Cardiac fibroblast (primary cell): Measurements from ENCODE around the gene ANKRD61.
"Not testable (repeated sequence)": the region's sequence is repeated elsewhere in the genome, so short reads cannot be mapped to it uniquely, and the experiment has no call there.

ENCODE experiments used
- DNase-seq, 2 donors: peaks; one replicate each; pipeline versions ENCODE4 v3.0.0 to v3.0.0-alpha.2; 2010; ENCODE audit warnings: low read depth in 2 of 2
- H3K4me3 ChIP-seq, 2 donors: replicated peaks in 1 of 2; 1 replicate in 1 of 2; 2 replicates in 1 of 2; pipeline ENCODE4 v1.5.1; 2011; ENCODE audit warnings: low read depth in 2 of 2, low read length in 2 of 2, mild to moderate bottlenecking in 2 of 2, moderate library complexity in 1 of 2
- TF ChIP-seq, protein P1 (sequence below): IDR thresholded peaks from one replicate; pipeline ENCODE4 v1.5.1; 2011; ENCODE audit warnings: low read depth, mild to moderate bottlenecking, low read length, inconsistent platforms

The ANKRD61 gene

DNA sequence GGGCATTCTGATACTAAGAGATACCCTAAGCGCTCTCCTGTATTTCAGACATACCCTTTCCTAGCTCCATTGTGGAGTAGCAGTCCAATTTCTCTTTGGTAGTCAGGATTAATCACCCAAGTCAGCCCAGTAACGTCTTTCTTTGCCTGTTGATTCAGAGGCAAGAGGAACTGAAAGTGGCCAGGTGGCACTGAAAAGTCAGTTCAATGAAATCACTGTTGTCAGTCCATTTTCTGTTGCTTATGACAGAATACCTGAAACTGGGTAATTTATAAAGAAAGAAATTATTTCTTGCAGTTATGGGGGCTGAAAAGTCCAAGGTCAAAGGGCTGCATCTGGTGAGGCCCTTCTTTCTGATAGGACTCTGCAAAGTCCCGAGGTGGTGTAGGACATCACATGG, 40.2 kb downstream of the ANKRD61 start:
- no peak for DNase-seq
- TF ChIP-seq, protein P1, sequence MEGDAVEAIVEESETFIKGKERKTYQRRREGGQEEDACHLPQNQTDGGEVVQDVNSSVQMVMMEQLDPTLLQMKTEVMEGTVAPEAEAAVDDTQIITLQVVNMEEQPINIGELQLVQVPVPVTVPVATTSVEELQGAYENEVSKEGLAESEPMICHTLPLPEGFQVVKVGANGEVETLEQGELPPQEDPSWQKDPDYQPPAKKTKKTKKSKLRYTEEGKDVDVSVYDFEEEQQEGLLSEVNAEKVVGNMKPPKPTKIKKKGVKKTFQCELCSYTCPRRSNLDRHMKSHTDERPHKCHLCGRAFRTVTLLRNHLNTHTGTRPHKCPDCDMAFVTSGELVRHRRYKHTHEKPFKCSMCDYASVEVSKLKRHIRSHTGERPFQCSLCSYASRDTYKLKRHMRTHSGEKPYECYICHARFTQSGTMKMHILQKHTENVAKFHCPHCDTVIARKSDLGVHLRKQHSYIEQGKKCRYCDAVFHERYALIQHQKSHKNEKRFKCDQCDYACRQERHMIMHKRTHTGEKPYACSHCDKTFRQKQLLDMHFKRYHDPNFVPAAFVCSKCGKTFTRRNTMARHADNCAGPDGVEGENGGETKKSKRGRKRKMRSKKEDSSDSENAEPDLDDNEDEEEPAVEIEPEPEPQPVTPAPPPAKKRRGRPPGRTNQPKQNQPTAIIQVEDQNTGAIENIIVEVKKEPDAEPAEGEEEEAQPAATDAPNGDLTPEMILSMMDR, result no peak

GRCh38 chr7:6074612-6075380, 43.6 kb downstream of the ANKRD61 start:
- no peak overlapping the region for H3K4me3 ChIP-seq
- DNase-seq, result peak; percentile 19 to 31
- TF ChIP-seq, protein P1, result no peak

More for the DNA sequence above, 40.2 kb downstream of the ANKRD61 start:
- no peak overlapping the region for H3K4me3 ChIP-seq

GRCh38 chr7:6078548-6078947, 47.4 kb downstream of the ANKRD61 start:
- no peak overlapping the region for H3K4me3 ChIP-seq
- TF ChIP-seq, protein P1, result no peak
- DNase-seq, result no peak

GRCh38 chr7:6083047-6083446, 51.9 kb downstream of the ANKRD61 start:
- not testable (repeated sequence) for H3K4me3 ChIP-seq, DNase-seq
